NCI-H2196 (cell line): Measurements from ENCODE around the gene FTMT.
"Not testable (repeated sequence)": the region's sequence is repeated elsewhere in the genome, so short reads cannot be mapped to it uniquely, and the experiment has no call there.

ENCODE experiments used
- DNase-seq: peaks from one replicate; lab custom pipeline; 2025; ENCODE audit not compliant: unreplicated experiment; lab: John Stamatoyannopoulos, UW

The FTMT gene

GRCh38 chr5:121851643-121852574 lies at the start of gene FTMT:
FTMT (plus strand) TSS chr5:121851882; CDS start chr5:121851964, 82 bp downstream.
- no peak for DNase-seq

- DNase-seq, result not testable (repeated sequence)
These were observed 46.4 kb upstream of the FTMT start for GRCh38 chr5:121805251-121805650.

GRCh38 chr5:121805911-121806310 lies 45.8 kb upstream of the FTMT start:
- no peak for DNase-seq

GRCh38 chr5:121816164-121816563 lies 35.5 kb upstream of the FTMT start:
- no peak for DNase-seq

- no peak for DNase-seq
These were observed 31.9 kb upstream of the FTMT start for GRCh38 chr5:121819682-121820261.

GRCh38 chr5:121833617-121834016 lies 18.1 kb upstream of the FTMT start:
- no peak for DNase-seq

- no peak for DNase-seq
These were observed 17.7 kb upstream of the FTMT start for GRCh38 chr5:121834021-121834420.

GRCh38 chr5:121841892-121842291 lies 9.8 kb upstream of the FTMT start:
- DNase-seq, result no peak

- no peak for DNase-seq
These were observed 1.4 kb upstream of the FTMT start for GRCh38 chr5:121850272-121850671.

GRCh38 chr5:121853850-121854249 lies 2.2 kb downstream of the FTMT start:
- DNase-seq, result no peak

- DNase-seq, result no peak
These were observed 11.1 kb downstream of the FTMT start for GRCh38 chr5:121862801-121863200.

GRCh38 chr5:121863753-121864285 lies 12.1 kb downstream of the FTMT start:
- DNase-seq, result no peak

GRCh38 chr5:121867403-121867802 lies 15.7 kb downstream of the FTMT start:
- DNase-seq, result no peak

- DNase-seq, result no peak
These were observed 18.8 kb downstream of the FTMT start for GRCh38 chr5:121870489-121870888.

- DNase-seq, result no peak
These were observed 21.2 kb downstream of the FTMT start for GRCh38 chr5:121872856-121873255.

GRCh38 chr5:121873409-121873808 lies 21.7 kb downstream of the FTMT start:
- DNase-seq, result no peak

- no peak for DNase-seq
These were observed 33.9 kb downstream of the FTMT start for GRCh38 chr5:121885630-121886029.

- DNase-seq, result no peak
These were observed 36.0 kb downstream of the FTMT start for GRCh38 chr5:121887727-121888126.

GRCh38 chr5:121890297-121890858 lies 38.7 kb downstream of the FTMT start:
- DNase-seq, result no peak

GRCh38 chr5:121897341-121897740 lies 45.7 kb downstream of the FTMT start:
- DNase-seq, result no peak

GRCh38 chr5:121899346-121899745 lies 47.7 kb downstream of the FTMT start:
- DNase-seq, result no peak
